Coronary artery (tissue), 2 donors: Measurements from ENCODE around the gene UPF1.
"Not testable (repeated sequence)": the region's sequence is repeated elsewhere in the genome, so short reads cannot be mapped to it uniquely, and the experiment has no call there.

ENCODE experiments used
- DNase-seq: peaks from one replicate; pipeline ENCODE4 v3.0.0-alpha.2; 2017; ENCODE audit warnings: low spot score
- H3K27ac ChIP-seq, 2 donors: fragments of 200-600 bp; sonication (generic); one replicate each; pipeline ENCODE4 v1.5.1; 2016 to 2019
- H3K4me3 ChIP-seq: fragments of 200-600 bp; sonication (generic); 2 replicates; pipeline ENCODE4 v1.5.1; 2016; ENCODE audit warnings: mild to moderate bottlenecking, moderate library complexity
- TF ChIP-seq, protein P1 (sequence below): fragments of 200-600 bp; sonication (generic); IDR thresholded peaks from one replicate; pipeline ENCODE4 v1.5.1; 2019; ENCODE audit warnings: antibody characterized with exemption

UPF1 gene

DNA sequence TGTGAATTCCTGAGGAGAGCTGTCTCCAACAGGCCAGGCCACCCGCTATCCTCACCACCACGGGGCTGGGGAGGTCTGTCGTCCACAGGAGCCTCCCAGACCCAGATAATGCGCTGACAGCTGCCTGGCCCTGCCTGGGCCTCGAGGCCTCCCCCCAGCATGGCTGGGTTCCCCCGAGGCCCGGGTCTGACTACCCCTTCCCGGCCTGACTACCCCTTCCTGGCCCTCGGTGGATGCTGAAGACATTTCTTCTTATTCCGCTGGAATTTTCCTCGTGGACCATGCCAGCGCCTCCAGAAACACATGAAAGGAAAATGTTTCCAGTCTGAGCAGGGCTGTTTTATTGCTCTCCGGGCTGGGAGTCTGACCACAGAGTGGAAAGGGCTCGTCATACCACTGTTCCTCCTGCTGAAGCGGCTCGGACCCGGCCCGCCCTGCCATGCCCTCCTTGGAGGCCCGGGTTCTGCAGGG is 23.9 kb upstream of the UPF1 start:
- DNase-seq: no peak
- TF ChIP-seq, protein P1, sequence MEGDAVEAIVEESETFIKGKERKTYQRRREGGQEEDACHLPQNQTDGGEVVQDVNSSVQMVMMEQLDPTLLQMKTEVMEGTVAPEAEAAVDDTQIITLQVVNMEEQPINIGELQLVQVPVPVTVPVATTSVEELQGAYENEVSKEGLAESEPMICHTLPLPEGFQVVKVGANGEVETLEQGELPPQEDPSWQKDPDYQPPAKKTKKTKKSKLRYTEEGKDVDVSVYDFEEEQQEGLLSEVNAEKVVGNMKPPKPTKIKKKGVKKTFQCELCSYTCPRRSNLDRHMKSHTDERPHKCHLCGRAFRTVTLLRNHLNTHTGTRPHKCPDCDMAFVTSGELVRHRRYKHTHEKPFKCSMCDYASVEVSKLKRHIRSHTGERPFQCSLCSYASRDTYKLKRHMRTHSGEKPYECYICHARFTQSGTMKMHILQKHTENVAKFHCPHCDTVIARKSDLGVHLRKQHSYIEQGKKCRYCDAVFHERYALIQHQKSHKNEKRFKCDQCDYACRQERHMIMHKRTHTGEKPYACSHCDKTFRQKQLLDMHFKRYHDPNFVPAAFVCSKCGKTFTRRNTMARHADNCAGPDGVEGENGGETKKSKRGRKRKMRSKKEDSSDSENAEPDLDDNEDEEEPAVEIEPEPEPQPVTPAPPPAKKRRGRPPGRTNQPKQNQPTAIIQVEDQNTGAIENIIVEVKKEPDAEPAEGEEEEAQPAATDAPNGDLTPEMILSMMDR: no peak
- peak overlapping the region in 1 of 2 donors; percentile 63 for H3K27ac ChIP-seq
- H3K4me3 ChIP-seq: no peak overlapping the region

GRCh38 chr19:18809149-18809868 is 22.4 kb upstream of the UPF1 start:
- Histone ChIP-seq H3K27ac (peak overlapping the region in 1 of 2 donors; percentile 58), H3K4me3 (no peak overlapping the region)
- TF ChIP-seq, protein P1: no peak
- DNase-seq: no peak

DNA sequence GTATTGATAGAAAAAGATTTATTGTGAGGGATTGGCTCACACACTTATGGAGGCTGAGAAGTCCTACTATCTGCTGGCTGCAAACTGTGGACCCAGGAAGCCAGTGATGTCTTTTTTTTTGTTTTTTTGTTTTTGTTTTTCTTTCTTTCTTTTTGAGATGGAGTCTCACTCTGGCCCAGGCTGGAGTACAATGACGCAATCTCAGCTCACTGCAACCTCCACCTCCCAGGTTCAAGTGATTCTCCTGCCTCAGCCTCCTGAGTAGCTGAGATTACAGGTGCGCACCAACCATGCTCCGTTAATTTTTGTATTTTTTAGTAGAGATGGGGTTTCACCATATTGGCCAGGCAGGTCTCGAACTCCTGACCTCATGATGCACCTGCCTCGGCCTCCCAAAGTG is 20.1 kb upstream of the UPF1 start:
- H3K27ac ChIP-seq, DNase-seq, H3K4me3 ChIP-seq: not testable (repeated sequence)

DNA sequence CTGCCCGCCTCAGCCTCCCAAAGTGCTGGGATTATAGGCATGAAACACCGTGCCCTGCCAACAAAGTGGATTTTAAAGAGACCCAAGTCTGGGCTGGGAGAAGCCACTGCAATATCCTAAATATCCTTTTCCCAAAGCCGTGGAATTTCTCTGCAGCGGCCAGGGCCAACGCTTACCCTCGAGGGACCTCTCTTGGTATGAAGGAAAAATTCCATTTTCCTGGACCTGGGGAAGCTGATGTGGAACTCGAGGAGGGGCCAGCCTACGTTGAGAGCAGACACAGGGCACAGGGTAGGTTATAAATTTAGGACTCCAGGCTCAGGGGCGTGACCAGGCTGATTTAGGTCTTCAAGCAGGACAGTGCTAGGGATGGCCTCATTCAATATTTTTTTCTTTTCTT is 17.7 kb upstream of the UPF1 start:
- DNase-seq: no peak
- peak overlapping the region in 1 of 2 donors; percentile 48 for H3K27ac ChIP-seq
- TF ChIP-seq, protein P1: no peak

DNA sequence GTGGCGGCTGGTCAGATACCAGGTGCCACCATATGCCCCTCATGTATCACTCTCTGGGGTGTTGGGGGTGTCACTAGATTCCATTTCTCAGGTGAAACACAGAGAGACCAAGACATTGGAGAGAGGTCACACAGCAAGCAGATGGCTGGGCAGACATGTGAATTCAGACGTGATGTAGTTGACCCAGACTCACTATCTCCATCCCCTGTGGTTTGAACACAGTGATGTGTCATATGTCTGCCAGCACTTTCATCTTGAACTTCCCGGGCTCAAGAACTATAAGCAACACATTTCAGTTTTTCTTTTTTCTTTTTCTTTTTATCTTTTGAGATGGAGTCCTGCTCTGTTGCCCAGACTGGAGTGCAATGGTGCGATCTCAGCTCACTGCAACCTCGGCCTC is 16.1 kb upstream of the UPF1 start:
- no peak for DNase-seq
- TF ChIP-seq, protein P1: no peak
- Histone ChIP-seq H3K4me3 (no peak overlapping the region), H3K27ac (no peak overlapping the region)

More for the DNA sequence above, 17.7 kb upstream of the UPF1 start:
- no peak overlapping the region for H3K4me3 ChIP-seq

DNA sequence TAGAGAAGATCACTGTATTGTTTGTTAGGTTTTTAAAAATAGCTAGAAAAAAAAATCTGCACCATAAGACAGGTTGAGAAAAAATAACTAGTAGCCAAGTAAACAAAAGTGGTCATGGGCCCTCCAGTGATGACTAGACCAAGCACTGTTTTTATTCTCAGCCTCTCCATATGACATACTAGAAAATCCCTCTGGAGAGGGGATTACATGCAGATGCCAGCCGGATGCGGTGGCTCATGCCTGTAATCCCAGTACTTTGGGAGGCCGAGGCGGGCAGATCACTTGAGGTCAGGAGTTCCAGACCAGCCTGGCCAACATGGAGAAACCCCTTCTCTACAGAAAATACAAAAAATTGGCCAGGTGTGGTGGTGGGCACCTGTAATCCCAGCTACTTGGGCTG is 15.1 kb upstream of the UPF1 start:
- DNase-seq, H3K27ac ChIP-seq, H3K4me3 ChIP-seq: not testable (repeated sequence)

DNA sequence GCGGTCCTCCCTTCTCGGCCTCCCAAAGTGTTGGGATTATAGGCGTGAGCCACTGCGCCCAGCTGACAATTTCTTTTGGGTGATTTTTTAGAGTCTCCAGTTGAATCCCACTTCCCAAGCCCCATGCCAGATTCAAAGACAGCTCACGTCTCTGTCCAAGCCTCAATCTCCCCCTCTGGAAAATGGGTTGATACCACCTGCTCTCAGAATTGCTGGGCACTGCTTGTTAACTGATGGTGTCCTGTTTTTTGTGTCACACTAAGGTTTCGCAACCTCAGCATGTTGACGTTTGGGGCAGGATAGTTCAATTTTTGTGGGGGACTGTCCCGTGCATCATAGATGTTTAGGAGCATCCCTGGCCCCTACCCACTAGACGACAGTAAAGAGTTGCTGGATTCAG is 14.2 kb upstream of the UPF1 start:
- DNase-seq: no peak
- TF ChIP-seq, protein P1: no peak
- no peak overlapping the region for H3K27ac ChIP-seq
- no peak overlapping the region for H3K4me3 ChIP-seq

DNA sequence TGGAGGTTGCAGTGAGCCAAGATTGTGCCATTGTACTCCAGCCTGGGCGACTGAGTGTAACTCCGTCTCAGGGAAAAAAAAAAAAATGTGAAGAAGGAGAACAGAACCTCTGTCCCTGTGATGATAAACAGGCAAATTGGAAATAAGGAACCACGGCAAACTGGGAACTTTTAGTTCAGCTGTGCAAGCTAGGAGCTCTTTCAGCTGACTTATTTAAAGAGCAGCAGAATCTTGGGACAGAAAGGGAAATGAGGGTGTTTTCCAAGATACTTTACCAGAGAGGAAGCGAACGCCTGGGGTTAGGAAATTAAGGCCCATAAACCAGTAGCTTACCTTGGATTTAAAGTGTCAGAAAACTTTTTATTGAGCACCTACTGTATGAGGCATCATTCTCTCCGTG is 3.0 kb upstream of the UPF1 start:
- no peak overlapping the region for H3K4me3 ChIP-seq
- H3K27ac ChIP-seq: no peak overlapping the region
- TF ChIP-seq, protein P1: no peak
- no peak for DNase-seq
